ENCODE measurements around the gene NRXN3.

- TF ChIP-seq, protein P1, sequence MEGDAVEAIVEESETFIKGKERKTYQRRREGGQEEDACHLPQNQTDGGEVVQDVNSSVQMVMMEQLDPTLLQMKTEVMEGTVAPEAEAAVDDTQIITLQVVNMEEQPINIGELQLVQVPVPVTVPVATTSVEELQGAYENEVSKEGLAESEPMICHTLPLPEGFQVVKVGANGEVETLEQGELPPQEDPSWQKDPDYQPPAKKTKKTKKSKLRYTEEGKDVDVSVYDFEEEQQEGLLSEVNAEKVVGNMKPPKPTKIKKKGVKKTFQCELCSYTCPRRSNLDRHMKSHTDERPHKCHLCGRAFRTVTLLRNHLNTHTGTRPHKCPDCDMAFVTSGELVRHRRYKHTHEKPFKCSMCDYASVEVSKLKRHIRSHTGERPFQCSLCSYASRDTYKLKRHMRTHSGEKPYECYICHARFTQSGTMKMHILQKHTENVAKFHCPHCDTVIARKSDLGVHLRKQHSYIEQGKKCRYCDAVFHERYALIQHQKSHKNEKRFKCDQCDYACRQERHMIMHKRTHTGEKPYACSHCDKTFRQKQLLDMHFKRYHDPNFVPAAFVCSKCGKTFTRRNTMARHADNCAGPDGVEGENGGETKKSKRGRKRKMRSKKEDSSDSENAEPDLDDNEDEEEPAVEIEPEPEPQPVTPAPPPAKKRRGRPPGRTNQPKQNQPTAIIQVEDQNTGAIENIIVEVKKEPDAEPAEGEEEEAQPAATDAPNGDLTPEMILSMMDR (IDR thresholded peaks at IDR 0.05 in 4 of 5, conservative IDR thresholded peaks at IDR 0.05 in 1 of 5): no peak
- TF ChIP-seq POLR2A (IDR thresholded peaks at IDR 0.05): no peak
Measured at GRCh38 chr14:78127961-78128360, 42.2 kb upstream of the NRXN3 start.
